ENCODE results near the gene TMEM128.
"Not testable (repeated sequence)": the region's sequence is repeated elsewhere in the genome, so short reads cannot be mapped to it uniquely, and the experiment has no call there.

TMEM128 gene

GRCh38 chr4:4256799-4257198 lies 8.8 kb upstream of the TMEM128 start:
- no peak for DNase-seq (ENCODE audit: low read depth)
- TF ChIP-seq, protein P1, sequence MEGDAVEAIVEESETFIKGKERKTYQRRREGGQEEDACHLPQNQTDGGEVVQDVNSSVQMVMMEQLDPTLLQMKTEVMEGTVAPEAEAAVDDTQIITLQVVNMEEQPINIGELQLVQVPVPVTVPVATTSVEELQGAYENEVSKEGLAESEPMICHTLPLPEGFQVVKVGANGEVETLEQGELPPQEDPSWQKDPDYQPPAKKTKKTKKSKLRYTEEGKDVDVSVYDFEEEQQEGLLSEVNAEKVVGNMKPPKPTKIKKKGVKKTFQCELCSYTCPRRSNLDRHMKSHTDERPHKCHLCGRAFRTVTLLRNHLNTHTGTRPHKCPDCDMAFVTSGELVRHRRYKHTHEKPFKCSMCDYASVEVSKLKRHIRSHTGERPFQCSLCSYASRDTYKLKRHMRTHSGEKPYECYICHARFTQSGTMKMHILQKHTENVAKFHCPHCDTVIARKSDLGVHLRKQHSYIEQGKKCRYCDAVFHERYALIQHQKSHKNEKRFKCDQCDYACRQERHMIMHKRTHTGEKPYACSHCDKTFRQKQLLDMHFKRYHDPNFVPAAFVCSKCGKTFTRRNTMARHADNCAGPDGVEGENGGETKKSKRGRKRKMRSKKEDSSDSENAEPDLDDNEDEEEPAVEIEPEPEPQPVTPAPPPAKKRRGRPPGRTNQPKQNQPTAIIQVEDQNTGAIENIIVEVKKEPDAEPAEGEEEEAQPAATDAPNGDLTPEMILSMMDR (conservative IDR thresholded peaks at IDR 0.05; ENCODE audit: low read length) = no peak

DNA sequence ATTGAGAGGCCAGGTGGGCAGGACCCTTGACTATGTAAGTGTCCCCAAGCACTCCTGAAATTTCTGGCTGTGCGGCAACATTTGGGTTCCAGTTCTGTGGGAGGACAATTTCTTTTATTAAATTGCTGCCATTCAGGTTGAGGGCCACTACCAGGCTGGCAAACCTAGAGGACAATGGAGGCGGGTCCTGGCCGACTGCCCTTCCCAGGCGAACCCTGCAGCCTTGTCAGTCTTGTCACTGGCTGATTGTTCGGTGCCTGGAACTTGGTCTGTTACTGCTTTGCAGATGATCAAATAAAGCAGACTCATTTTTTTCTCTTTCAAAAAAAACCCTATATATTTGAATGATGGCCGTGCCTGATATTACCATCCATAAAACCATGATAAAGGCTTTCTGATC lies 6.6 kb upstream of the TMEM128 start:
- DNase-seq (ENCODE audit: low read depth) = no peak
- TF ChIP-seq, protein P1 (conservative IDR thresholded peaks at IDR 0.05; ENCODE audit: low read length) = no peak
- no peak overlapping the region for H3K4me3 ChIP-seq (ENCODE audit: low read length)

More at GRCh38 chr4:4256799-4257198, 8.8 kb upstream of the TMEM128 start:
- no peak overlapping the region for H3K4me3 ChIP-seq (ENCODE audit: low read length)

DNA sequence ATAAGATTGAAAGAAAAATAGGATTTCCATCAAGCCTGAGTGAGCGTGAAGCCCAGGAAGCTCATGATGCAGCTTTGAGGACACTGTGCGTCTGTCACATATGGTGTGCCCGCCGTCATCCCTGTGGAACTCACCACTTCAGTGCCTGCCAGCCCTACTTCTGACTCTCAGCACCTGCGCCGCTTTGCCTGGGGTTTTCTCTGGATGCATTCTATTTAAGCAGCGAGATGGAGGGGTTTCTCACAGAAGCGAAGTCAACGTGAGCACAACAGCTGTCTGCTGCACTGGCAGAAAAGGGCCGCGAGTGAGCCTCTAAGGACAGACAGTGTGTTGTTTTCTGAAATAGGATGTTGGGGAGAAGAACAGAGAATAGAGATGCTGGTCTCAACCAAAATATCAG lies 6.2 kb upstream of the TMEM128 start:
- no peak overlapping the region for H3K4me3 ChIP-seq (ENCODE audit: low read length)
- DNase-seq (ENCODE audit: low read depth) = no peak
- TF ChIP-seq, protein P1 (conservative IDR thresholded peaks at IDR 0.05; ENCODE audit: low read length) = no peak

- H3K4me3 ChIP-seq (ENCODE audit: low read length) = no peak overlapping the region
- no peak for DNase-seq (ENCODE audit: low read depth)
- TF ChIP-seq, protein P1 (conservative IDR thresholded peaks at IDR 0.05; ENCODE audit: low read length) = no peak
These were observed 1.8 kb upstream of the TMEM128 start for GRCh38 chr4:4249866-4250265.

DNA sequence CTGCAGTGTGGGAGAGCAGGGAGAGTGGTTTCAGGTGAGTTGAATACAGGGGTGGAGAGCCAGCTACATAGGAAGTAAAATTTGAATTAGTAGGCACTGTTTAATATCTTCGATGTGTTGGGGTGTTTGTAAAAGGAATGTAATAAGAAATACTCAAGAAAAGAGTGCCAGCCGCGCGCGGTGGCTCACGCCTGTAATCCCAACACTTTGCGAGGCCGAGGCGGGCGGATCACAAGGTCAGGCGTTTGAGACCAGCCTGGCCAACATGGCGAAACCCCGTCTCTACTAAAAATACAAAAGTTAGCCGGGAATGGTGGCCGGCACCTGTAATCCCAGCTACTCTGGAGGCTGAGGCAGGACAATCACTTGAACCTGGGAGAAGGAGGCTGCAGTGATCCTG lies 1.3 kb upstream of the TMEM128 start:
- not testable (repeated sequence) for H3K4me3 ChIP-seq (ENCODE audit: low read length); DNase-seq (ENCODE audit: low read depth)

DNA sequence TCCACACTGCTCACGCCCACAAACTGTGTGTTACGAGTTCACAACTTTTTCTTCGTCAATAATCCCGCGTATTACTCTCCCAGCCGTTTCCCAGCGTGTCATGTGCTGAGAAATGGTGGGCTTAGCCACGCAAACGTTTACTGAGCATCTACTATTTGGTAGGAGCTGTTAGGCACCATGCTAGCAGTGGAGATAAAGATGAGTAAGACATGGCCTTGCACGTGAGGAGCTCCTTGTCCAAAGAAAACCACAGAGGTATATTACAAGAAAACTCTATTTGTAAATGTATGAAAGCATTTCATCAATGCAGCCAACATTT lies 821 bp upstream of the TMEM128 start:
- DNase-seq (ENCODE audit: low read depth) = peak; percentile 35
- TF ChIP-seq, protein P1 (conservative IDR thresholded peaks at IDR 0.05; ENCODE audit: low read length) = no peak
- peak overlapping the region; percentile 73 for H3K4me3 ChIP-seq (ENCODE audit: low read length)

DNA sequence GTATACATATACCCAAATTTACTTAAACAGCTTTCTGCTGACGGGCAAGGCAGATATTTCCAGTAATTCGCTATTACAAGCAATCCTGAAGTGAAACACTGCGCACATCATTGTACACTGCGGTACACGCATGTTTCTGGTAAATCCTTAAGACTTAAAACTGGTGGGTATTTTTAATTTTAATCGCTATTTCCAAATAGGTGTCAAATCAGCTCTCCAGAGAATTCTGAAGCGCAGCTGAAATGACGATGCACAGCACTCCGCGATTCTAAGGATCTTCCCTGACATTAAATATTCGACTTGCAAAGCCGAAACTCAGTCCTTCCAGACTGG lies 361 bp downstream of the TMEM128 start:
- TF ChIP-seq, protein P1 (conservative IDR thresholded peaks at IDR 0.05; ENCODE audit: low read length) = no peak
- peak overlapping the region; percentile 73 for H3K4me3 ChIP-seq (ENCODE audit: low read length)
- DNase-seq (ENCODE audit: low read depth) = no peak

GRCh38 chr4:4245172-4245571 lies 2.9 kb downstream of the TMEM128 start:
- DNase-seq (ENCODE audit: low read depth) = no peak
- no peak overlapping the region for H3K4me3 ChIP-seq (ENCODE audit: low read length)
- TF ChIP-seq, protein P1 (conservative IDR thresholded peaks at IDR 0.05; ENCODE audit: low read length) = no peak

DNA sequence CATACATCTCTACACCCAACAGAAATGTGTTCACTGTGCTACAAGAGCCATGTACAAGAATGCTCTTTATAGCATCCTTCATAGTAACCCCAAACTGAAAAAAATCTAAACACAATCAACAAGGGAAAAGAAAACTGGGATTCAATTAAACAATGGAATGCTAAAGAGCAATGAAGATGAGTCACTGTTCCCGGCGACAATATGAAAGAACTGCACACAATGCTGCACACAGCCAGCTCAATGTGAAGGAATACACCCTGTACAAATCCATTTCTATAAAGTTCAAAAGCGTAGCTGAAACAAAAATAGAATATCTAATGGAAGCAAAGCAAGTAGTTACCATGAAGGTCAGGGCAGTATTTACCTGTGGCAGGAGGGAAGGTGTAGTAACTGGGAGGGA lies 8.5 kb downstream of the TMEM128 start:
- not testable (repeated sequence) for DNase-seq (ENCODE audit: low read depth)

More for the DNA sequence above, 8.5 kb downstream of the TMEM128 start:
- H3K4me3 ChIP-seq (ENCODE audit: low read length) = not testable (repeated sequence)
